Measurements from ENCODE around the gene MTHFD1L. TPM values are rescaled to one million over a fixed set of nuclear protein-coding genes. Genes with fewer than 3 reads are reported as not detected.

The MTHFD1L gene
- total RNA-seq, 1 donor from 2014 or later = 107 TPM

DNA sequence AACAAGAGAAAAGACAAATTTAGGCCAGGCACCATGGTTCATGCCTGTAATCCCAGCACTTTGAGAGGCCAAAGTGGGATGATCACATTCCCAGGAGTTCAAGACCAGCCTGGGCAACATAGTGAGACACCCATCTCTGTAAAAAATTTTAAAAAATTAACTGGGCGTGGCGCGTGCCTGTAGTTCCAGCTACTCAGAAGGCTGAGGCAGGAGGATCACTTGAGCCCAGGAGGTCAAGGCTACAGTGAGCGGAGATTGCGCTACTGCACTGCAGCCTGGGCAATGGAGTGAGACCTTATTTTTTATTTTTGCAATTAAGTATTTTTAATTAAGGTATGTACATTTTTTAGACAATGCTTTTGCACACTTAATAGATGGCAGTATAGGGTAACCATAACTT lies 3.3 kb downstream of the MTHFD1L start:
- H3K9me3 ChIP-seq (ENCODE audit: insufficient read depth, low read depth, low read length) = no peaks in the 10 kb centered on the region
- peaks cover 4% of the 10 kb centered on the region for H3K36me3 Mint-ChIP-seq (ENCODE audit: low read depth, unreplicated experiment)
- FAIRE-seq = no peak
- no peak for TF ChIP-seq EZH2 (IDR thresholded peaks at IDR 0.05; ENCODE audit: insufficient read depth, low read length)
- TF ChIP-seq, protein P1, sequence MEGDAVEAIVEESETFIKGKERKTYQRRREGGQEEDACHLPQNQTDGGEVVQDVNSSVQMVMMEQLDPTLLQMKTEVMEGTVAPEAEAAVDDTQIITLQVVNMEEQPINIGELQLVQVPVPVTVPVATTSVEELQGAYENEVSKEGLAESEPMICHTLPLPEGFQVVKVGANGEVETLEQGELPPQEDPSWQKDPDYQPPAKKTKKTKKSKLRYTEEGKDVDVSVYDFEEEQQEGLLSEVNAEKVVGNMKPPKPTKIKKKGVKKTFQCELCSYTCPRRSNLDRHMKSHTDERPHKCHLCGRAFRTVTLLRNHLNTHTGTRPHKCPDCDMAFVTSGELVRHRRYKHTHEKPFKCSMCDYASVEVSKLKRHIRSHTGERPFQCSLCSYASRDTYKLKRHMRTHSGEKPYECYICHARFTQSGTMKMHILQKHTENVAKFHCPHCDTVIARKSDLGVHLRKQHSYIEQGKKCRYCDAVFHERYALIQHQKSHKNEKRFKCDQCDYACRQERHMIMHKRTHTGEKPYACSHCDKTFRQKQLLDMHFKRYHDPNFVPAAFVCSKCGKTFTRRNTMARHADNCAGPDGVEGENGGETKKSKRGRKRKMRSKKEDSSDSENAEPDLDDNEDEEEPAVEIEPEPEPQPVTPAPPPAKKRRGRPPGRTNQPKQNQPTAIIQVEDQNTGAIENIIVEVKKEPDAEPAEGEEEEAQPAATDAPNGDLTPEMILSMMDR (IDR thresholded peaks at IDR 0.05; ENCODE audit: insufficient read depth, low read depth, low read length) = no peak
- H2AFZ ChIP-seq (ENCODE audit: low read depth, low read length) = no peak overlapping the region
- H3K9me3 Mint-ChIP-seq (ENCODE audit: unreplicated experiment) = no peaks in the 10 kb centered on the region
- DNase-seq (ENCODE audit: low read depth) = no peak
- no peak overlapping the region for H3K4me3 ChIP-seq (ENCODE audit: insufficient read depth, low read depth, low read length)
- peaks cover 10% of the 10 kb centered on the region for H3K4me1 Mint-ChIP-seq (ENCODE audit: low read depth, unreplicated experiment)
- H3K4me3 Mint-ChIP-seq (ENCODE audit: unreplicated experiment) = no peak overlapping the region
- no peak overlapping the region for H3K27ac ChIP-seq (ENCODE audit: low read depth, low read length)
- peaks cover 4% of the 10 kb centered on the region for H4K20me1 ChIP-seq (ENCODE audit: insufficient read depth, low read length)
- H3K27me3 ChIP-seq (ENCODE audit: insufficient read depth, low read length) = no peaks in the 10 kb centered on the region
- H3K9ac ChIP-seq (ENCODE audit: low read length) = no peak overlapping the region
- no peak overlapping the region for H3K4me2 ChIP-seq (ENCODE audit: low read length)
- no peak overlapping the region for H3K27ac Mint-ChIP-seq (ENCODE audit: unreplicated experiment)
- peaks cover 3% of the 10 kb centered on the region for H3K36me3 ChIP-seq (ENCODE audit: insufficient read depth, low read length)
- peaks cover 11% of the 10 kb centered on the region for H3K4me1 ChIP-seq (ENCODE audit: insufficient read depth, low read length)
- H3K79me2 ChIP-seq (ENCODE audit: insufficient read depth, low read length) = peaks cover 68% of the 10 kb centered on the region
- H3K27me3 Mint-ChIP-seq (ENCODE audit: low read depth, unreplicated experiment) = no peaks in the 10 kb centered on the region

DNA sequence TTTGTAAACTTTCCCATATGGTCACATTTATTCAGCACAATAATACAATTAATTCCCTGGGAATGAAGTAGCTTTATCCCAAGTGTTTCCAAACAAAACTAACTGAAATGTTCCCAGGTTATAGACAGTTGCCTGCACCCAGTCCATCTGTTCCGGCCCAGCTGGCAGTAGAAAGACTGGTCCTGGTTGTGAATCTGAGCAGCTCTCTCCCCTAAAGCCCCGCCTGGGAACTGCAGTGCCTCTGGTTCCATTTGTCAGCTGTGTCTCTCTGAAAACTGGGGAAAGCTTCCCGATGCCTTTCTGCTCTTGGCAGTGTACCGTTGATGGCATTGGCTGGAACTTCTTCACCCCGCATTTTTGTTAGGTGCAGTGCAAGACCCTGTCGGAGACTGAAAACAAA lies 8.7 kb downstream of the MTHFD1L start:
- H3K4me1 ChIP-seq (ENCODE audit: insufficient read depth, low read length) = no peaks in the 10 kb centered on the region
- DNase-seq (ENCODE audit: low read depth) (no peak), FAIRE-seq (no peak)
- no peaks in the 10 kb centered on the region for H3K27me3 ChIP-seq (ENCODE audit: insufficient read depth, low read length)
- Mint-ChIP-seq H3K27ac (ENCODE audit: unreplicated experiment) (no peak overlapping the region), H3K36me3 (ENCODE audit: low read depth, unreplicated experiment) (peaks cover 14% of the 10 kb centered on the region), H3K4me3 (ENCODE audit: unreplicated experiment) (no peak overlapping the region), H3K27me3 (ENCODE audit: low read depth, unreplicated experiment) (no peaks in the 10 kb centered on the region), H3K4me1 (ENCODE audit: low read depth, unreplicated experiment) (peaks cover 15% of the 10 kb centered on the region), H3K9me3 (ENCODE audit: unreplicated experiment) (no peaks in the 10 kb centered on the region)
- H3K9ac ChIP-seq (ENCODE audit: low read length) = no peak overlapping the region
- no peak overlapping the region for H3K4me3 ChIP-seq (ENCODE audit: insufficient read depth, low read depth, low read length)
- no peak overlapping the region for H3K4me2 ChIP-seq (ENCODE audit: low read length)
- H4K20me1 ChIP-seq (ENCODE audit: insufficient read depth, low read length) = peaks cover 28% of the 10 kb centered on the region
- no peak overlapping the region for H3K27ac ChIP-seq (ENCODE audit: low read depth, low read length)
- no peak for TF ChIP-seq EZH2 (IDR thresholded peaks at IDR 0.05; ENCODE audit: insufficient read depth, low read length)
- TF ChIP-seq, protein P1 (IDR thresholded peaks at IDR 0.05; ENCODE audit: insufficient read depth, low read depth, low read length) = no peak
- H2AFZ ChIP-seq (ENCODE audit: low read depth, low read length) = no peak overlapping the region
- no peaks in the 10 kb centered on the region for H3K36me3 ChIP-seq (ENCODE audit: insufficient read depth, low read length)
- peaks cover 91% of the 10 kb centered on the region for H3K79me2 ChIP-seq (ENCODE audit: insufficient read depth, low read length)
- no peaks in the 10 kb centered on the region for H3K9me3 ChIP-seq (ENCODE audit: insufficient read depth, low read depth, low read length)

DNA sequence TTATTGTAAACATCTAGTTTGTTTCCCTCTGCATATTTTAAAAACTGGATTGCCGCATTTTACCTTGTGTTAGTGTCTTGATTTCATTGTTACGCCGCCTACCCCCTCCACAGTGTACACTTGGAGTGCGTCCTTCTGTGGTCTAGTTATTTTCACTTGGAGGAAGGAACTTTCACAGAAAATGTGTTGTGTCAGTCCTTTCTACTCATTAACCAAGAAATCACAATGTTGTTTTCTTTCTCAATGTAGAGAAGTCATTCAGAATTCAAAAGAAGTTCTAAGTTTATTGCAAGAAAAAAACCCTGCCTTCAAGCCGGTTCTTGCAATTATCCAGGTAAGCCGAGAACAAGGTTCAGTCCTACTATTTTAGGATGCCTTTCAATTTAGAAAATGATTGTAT lies 10.3 kb downstream of the MTHFD1L start:
- no peaks in the 10 kb centered on the region for H3K9me3 Mint-ChIP-seq (ENCODE audit: unreplicated experiment)
- TF ChIP-seq, protein P1 (IDR thresholded peaks at IDR 0.05; ENCODE audit: insufficient read depth, low read depth, low read length) = no peak
- H3K36me3 ChIP-seq (ENCODE audit: insufficient read depth, low read length) = peaks cover 4% of the 10 kb centered on the region
- H3K27ac Mint-ChIP-seq (ENCODE audit: unreplicated experiment) = no peak overlapping the region
- no peaks in the 10 kb centered on the region for H3K27me3 Mint-ChIP-seq (ENCODE audit: low read depth, unreplicated experiment)
- H3K4me2 ChIP-seq (ENCODE audit: low read length) = no peak overlapping the region
- H3K4me3 Mint-ChIP-seq (ENCODE audit: unreplicated experiment) = no peak overlapping the region
- H3K27me3 ChIP-seq (ENCODE audit: insufficient read depth, low read length) = no peaks in the 10 kb centered on the region
- peaks cover 90% of the 10 kb centered on the region for H3K79me2 ChIP-seq (ENCODE audit: insufficient read depth, low read length)
- H3K4me1 Mint-ChIP-seq (ENCODE audit: low read depth, unreplicated experiment) = peaks cover 17% of the 10 kb centered on the region
- H3K4me3 ChIP-seq (ENCODE audit: insufficient read depth, low read depth, low read length) = no peak overlapping the region
- FAIRE-seq = no peak
- no peak for DNase-seq (ENCODE audit: low read depth)
- no peak overlapping the region for H3K9ac ChIP-seq (ENCODE audit: low read length)
- H2AFZ ChIP-seq (ENCODE audit: low read depth, low read length) = no peak overlapping the region
- peaks cover 18% of the 10 kb centered on the region for H3K36me3 Mint-ChIP-seq (ENCODE audit: low read depth, unreplicated experiment)
- no peaks in the 10 kb centered on the region for H3K4me1 ChIP-seq (ENCODE audit: insufficient read depth, low read length)
- H3K9me3 ChIP-seq (ENCODE audit: insufficient read depth, low read depth, low read length) = no peaks in the 10 kb centered on the region
- peaks cover 25% of the 10 kb centered on the region for H4K20me1 ChIP-seq (ENCODE audit: insufficient read depth, low read length)
- no peak overlapping the region for H3K27ac ChIP-seq (ENCODE audit: low read depth, low read length)

All from astrocyte (in vitro differentiated cells and primary cell).